PFSK-1 (cell line): ENCODE data around the gene FBXO24.

Source experiments
- POLR2AphosphoS5 ChIP-seq: IDR thresholded peaks from 2 replicates; pipeline ENCODE4 v1.6.1; 2012; ENCODE audit warnings: low read depth, mild to moderate bottlenecking, control low read depth, low read length, moderate library complexity
- REST ChIP-seq, 2 experiments: IDR thresholded peaks; 2 replicates each; pipeline versions ENCODE4 v1.6.1 to v1.8.0; 2011 to 2012; ENCODE audit warnings: low read depth in 2 of 2, low read length in 2 of 2, control low read depth in 1 of 2, inconsistent platforms in 1 of 2, mild to moderate bottlenecking in 1 of 2, moderate library complexity in 1 of 2; ENCODE audit not compliant: insufficient read depth in 1 of 2

DNA sequence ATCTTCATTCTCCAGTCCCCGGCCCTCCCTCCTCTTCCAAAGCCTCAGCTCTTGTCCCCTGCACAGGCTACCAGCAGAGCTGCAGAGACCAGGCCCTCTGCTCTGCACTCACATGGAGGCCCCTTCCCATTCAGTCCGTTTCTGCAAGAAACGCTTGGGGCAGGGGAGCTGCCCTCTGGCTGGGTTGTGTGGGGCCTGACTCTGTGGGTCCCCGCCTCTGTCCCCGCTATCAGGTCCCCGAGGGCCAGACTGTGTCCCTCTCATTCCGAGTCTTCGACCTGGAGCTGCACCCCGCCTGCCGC, 17.5 kb downstream of the FBXO24 start:
- no peak for TF ChIP-seq REST (IDR thresholded peaks at IDR 0.05; ENCODE audit: insufficient read depth in 1 of 2, low read depth in 2 of 2, low read length in 2 of 2)
- no peak for TF ChIP-seq POLR2AphosphoS5
